T-cell (primary cell): ENCODE measurements around the gene CCDC88C. TPM values are rescaled to one million over a fixed set of nuclear protein-coding genes. Genes with fewer than 3 reads are reported as not detected.

Source experiments
- ATAC-seq, 4 experiments: fragments of 200-7000 bp in 3 of 4; fragments of 150-1000 bp in 1 of 4; cut with Tn5 transposase; replicated peaks in 1 of 4; 1 replicate in 3 of 4; 2 replicates in 1 of 4; pipeline ENCODE4 v1.10.0; 2021; ENCODE audit warnings: moderate library complexity in 3 of 4, mild to moderate bottlenecking in 2 of 4, moderate number of reproducible peaks in 1 of 4
- CTCF ChIA-PET, 2 donors: fragments of 300-600 bp; sonication (Branson Sonifier 250); formaldehyde crosslinking; loops; one replicate each; lab custom pipeline; 2022; ENCODE audit warnings: antibody characterized with exemption in 2 of 2; lab: Charles Lee
- POLR2A ChIA-PET, 2 donors: fragments of 300-600 bp; sonication (Branson Sonifier 250); formaldehyde crosslinking; loops; one replicate each; lab custom pipeline; 2022; ENCODE audit warnings: antibody characterized with exemption in 2 of 2; lab: Charles Lee
- DNase-seq, 35 experiments: peaks; one replicate each; pipeline versions ENCODE4 v3.0.0 to v3.0.0-alpha.2; 2013 to 2023
- H3K27ac ChIP-seq: one replicate; pipeline ENCODE4 v1.5.1; 2013; ENCODE audit warnings: low read length
- H3K27me3 ChIP-seq, 2 experiments: replicated peaks in 1 of 2; 1 replicate in 1 of 2; 2 replicates in 1 of 2; pipeline versions ENCODE4 v1.6.1 to v1.7.0; 2013; ENCODE audit warnings: low read length in 1 of 2, mixed read lengths in 1 of 2; ENCODE audit not compliant: control insufficient read depth in 2 of 2, insufficient read depth in 2 of 2; ENCODE audit errors: extremely low read depth in 1 of 2
- H3K36me3 ChIP-seq, 2 donors: 1 replicate in 1 of 2; 2 replicates in 1 of 2; pipeline versions ENCODE4 v1.6.1 to v1.7.0; 2013; ENCODE audit warnings: low read length in 1 of 2; ENCODE audit not compliant: control insufficient read depth in 2 of 2, insufficient read depth in 1 of 2; ENCODE audit errors: extremely low read depth in 1 of 2
- H3K4me1 ChIP-seq, 2 experiments: 1 replicate in 1 of 2; 2 replicates in 1 of 2; pipeline versions ENCODE4 v1.6.1 to v1.7.0; 2013; ENCODE audit warnings: low read length in 2 of 2, mixed read lengths in 1 of 2; ENCODE audit not compliant: insufficient read depth in 2 of 2, control insufficient read depth in 1 of 2; ENCODE audit errors: extremely low read depth in 1 of 2
- H3K4me3 ChIP-seq, 2 donors: 1 replicate in 1 of 2; 2 replicates in 1 of 2; pipeline versions ENCODE4 v1.5.1 to v1.7.0; 2013; ENCODE audit warnings: mild to moderate bottlenecking in 2 of 2, low read length in 1 of 2, moderate library complexity in 1 of 2; ENCODE audit not compliant: control insufficient read depth in 1 of 2; ENCODE audit errors: extremely low read depth in 1 of 2
- H3K9me3 ChIP-seq: 2 replicates; pipeline ENCODE4 v1.7.0; 2013
- H3K27ac Mint-ChIP-seq, 2 donors: one replicate each; pipeline ENCODE4 v1.8.0; 2020 to 2021; ENCODE audit warnings: mild to moderate bottlenecking in 2 of 2, mixed read lengths in 2 of 2
- H3K27me3 Mint-ChIP-seq, 2 donors: one replicate each; pipeline ENCODE4 v1.8.0; 2021 to 2022; ENCODE audit warnings: mixed read lengths in 2 of 2
- H3K36me3 Mint-ChIP-seq: one replicate; pipeline ENCODE4 v1.8.0; 2021; ENCODE audit warnings: mixed read lengths
- H3K4me1 Mint-ChIP-seq, 3 donors: one replicate each; pipeline ENCODE4 v1.8.0; 2020 to 2022; ENCODE audit warnings: mixed read lengths in 3 of 3, mild to moderate bottlenecking in 1 of 3
- H3K4me3 Mint-ChIP-seq, 3 donors: one replicate each; pipeline ENCODE4 v1.8.0; 2020 to 2022; ENCODE audit warnings: mild to moderate bottlenecking in 3 of 3, mixed read lengths in 3 of 3, moderate library complexity in 3 of 3
- H3K9me3 Mint-ChIP-seq, 3 donors: one replicate each; pipeline ENCODE4 v1.8.0; 2020 to 2022; ENCODE audit warnings: mixed read lengths in 3 of 3
- WGBS: methylation state at CpG from one replicate; pipeline ENCODE4 v1.1.5; 2013; ENCODE audit warnings: missing lambda C conversion rate; ENCODE audit not compliant: insufficient coverage; 5-methylcytosine and 5-hydroxymethylcytosine counted together
- total RNA-seq, 35 experiments: library from RNA in 6 of 35; stranded (reverse) in 6 of 35; fragments of 120-200 nt in 1 of 35; gene quantifications; one replicate each; pipeline versions ENCODE4 v1.2.1 to v1.2.4 and lab custom pipeline; 2013 to 2026

CCDC88C gene
- total RNA-seq, 5 donors from 2014 or later (not counting 1 experiment from before 2014, with no cell fraction given): 260 to 368 (median 275) TPM

DNA sequence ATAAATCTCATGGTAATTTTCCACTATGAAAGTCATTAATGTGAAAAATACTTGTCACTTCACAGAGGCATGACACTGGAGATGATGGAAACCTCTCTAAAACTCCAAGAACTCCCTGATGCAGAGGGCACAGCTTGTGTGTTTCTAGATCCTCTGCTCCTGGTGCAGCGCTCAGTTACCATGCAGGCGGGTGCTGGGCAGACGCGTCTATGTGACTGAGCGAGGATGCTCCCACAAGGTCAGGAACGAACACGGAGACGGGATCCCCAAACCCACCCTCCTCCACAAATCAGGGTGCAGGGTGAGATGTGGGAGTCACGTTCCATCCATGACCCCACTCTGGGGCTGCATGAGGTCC lies 81.5 kb downstream of the CCDC88C start:
- Histone ChIP-seq H3K9me3 (no peaks in the 10 kb centered on the region), H3K36me3 (peaks cover 36 to 99% of the 10 kb centered on the region in 2 donors), H3K27me3 (no peaks in the 10 kb centered on the region), H3K27ac (no peak overlapping the region), H3K4me3 (no peak overlapping the region), H3K4me1 (peaks cover 19 to 33% of the 10 kb centered on the region in 2 experiments)
- no peak for ATAC-seq
- Mint-ChIP-seq H3K27me3 (no peaks in the 10 kb centered on the region), H3K27ac (peak overlapping the region; percentile 36 to 80), H3K9me3 (no peaks in the 10 kb centered on the region), H3K36me3 (peaks cover 40% of the 10 kb centered on the region), H3K4me3 (no peak overlapping the region), H3K4me1 (peaks cover 43 to 44% (median 43%) of the 10 kb centered on the region in 3 donors)
- DNase-seq: no peak
- CTCF ChIA-PET: no interaction called here
- POLR2A ChIA-PET: no interaction called here
- no CpG with 5 or more reads among the region's 9 CpGs for WGBS

DNA sequence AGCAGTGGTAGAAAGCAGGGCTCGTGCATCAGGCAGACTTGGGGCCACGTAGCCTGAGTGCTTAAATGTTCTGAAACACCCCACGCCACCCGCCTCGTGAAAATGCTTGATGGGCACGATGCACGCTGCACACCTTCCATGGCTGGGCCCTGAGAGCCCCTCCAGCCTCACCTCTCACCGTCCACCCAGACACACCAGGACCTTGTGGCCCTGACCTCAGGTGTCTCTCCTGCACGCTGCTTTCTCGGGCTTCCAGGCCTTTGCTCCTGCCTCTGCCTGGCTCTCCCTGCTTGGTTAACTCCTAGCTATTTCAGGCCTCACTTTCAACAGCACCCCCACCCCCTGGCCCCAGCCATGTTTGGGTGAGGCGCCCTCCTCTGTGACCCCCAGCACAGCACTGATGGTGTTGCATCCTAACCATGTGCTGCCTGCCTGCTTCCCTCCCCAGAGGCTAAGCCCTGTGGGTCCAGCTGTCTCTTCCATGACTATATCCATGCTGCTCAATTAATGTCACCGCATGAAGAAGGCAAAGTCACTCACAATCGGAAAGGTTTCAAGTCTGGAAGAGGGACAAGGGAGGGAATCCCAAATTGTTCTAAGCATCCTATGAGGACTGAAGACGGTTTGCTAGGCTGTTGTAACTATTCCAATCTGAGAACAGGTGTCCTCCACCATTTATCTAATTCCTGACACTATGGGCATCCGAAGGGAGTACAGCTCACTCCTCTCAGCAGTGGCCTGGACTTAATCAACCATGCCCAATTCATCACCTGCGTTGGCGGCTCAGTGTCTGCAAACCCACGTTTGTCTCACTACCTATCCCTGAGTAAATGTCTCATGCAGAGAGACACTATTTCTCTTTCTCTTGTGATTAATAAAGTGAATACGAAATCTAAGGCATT lies 82.2 kb downstream of the CCDC88C start:
- CTCF ChIA-PET: no interaction called here
- Mint-ChIP-seq H3K27ac (peak overlapping the region; percentile 71 to 80), H3K4me1 (peaks cover 46 to 50% (median 50%) of the 10 kb centered on the region in 3 donors)

DNA sequence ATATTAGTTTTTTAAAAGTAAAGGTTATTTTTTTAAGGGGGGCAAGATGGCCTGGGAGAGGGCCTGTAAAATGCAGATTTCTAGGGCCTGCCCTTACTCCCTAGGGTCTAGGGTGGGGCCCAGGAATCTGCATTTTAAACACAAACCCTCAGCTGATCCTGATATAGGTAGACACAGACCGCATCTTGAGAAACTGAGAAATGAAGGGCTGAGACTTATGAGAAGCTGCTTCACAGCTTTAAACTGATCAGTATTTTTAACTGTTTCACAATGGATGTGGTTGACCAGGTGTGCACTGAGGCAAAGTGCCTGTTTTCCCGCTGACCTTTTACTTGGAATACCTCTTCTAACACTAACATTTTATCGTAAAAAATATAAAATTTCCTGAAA lies 84.0 kb downstream of the CCDC88C start:
- Mint-ChIP-seq H3K27me3 (no peaks in the 10 kb centered on the region), H3K9me3 (no peaks in the 10 kb centered on the region), H3K27ac (peak overlapping the region; percentile 71 to 96), H3K4me3 (peak overlapping the region in 1 of 3 donors; percentile 75), H3K4me1 (peaks cover 61 to 67% (median 66%) of the 10 kb centered on the region in 3 donors), H3K36me3 (peaks cover 34% of the 10 kb centered on the region)
- ATAC-seq: no peak
- Histone ChIP-seq H3K36me3 (peaks cover 19 to 97% of the 10 kb centered on the region in 2 donors), H3K4me3 (no peak overlapping the region), H3K4me1 (peaks cover 26 to 58% of the 10 kb centered on the region in 2 experiments), H3K9me3 (no peaks in the 10 kb centered on the region), H3K27me3 (no peaks in the 10 kb centered on the region), H3K27ac (peak overlapping the region; percentile 20)
- ChIA-PET CTCF (no interaction called here), POLR2A (no interaction called here)
- no CpG with 5 or more reads among the region's 3 CpGs for WGBS
- no peak for DNase-seq

More for the DNA sequence above, 82.2 kb downstream of the CCDC88C start:
- Histone ChIP-seq H3K27me3 (no peaks in the 10 kb centered on the region), H3K4me1 (peaks cover 22 to 40% of the 10 kb centered on the region in 2 experiments), H3K36me3 (peaks cover 36 to 97% of the 10 kb centered on the region in 2 donors), H3K4me3 (no peak overlapping the region), H3K27ac (peak overlapping the region; percentile 27), H3K9me3 (no peaks in the 10 kb centered on the region)
- H3K9me3 Mint-ChIP-seq: no peaks in the 10 kb centered on the region
- WGBS: 95% methylated on average over 12 of the region's 19 CpGs
- ATAC-seq: no peak
- no peak for DNase-seq
- peaks cover 44% of the 10 kb centered on the region for H3K36me3 Mint-ChIP-seq
- POLR2A ChIA-PET: no interaction called here
- H3K4me3 Mint-ChIP-seq: no peak overlapping the region
- H3K27me3 Mint-ChIP-seq: no peaks in the 10 kb centered on the region

DNA sequence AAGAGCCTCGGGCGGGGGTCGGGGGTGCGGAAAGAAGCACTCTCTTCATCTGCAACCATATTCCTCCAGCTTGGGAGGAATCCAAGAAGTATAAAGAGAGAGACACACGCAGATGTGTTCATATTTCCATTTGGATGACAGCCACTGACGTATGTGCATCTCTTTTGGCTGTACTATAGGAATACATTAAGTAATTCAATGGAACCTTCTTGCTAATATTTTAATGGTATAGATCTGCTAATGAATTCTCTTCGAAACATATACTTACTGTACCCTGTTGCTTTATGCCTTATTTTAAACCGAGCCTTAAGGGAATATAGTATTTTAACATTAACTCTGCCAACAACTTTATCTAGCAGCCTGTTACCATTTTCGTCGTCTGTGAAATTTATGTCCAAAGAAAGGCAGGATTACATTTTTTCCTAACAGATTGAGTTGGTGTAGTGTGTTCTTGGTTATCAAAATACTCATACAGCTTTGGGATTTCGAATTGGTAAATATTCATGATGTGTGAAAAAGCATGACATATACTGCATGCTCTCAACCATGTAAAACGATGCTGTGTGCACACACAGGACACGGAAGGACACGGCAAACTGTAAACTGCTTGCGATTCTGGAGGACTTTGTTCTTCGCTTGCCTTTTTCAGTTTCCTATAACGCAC lies 84.5 kb downstream of the CCDC88C start:
- peaks cover 26 to 63% of the 10 kb centered on the region in 2 experiments for H3K4me1 ChIP-seq

DNA sequence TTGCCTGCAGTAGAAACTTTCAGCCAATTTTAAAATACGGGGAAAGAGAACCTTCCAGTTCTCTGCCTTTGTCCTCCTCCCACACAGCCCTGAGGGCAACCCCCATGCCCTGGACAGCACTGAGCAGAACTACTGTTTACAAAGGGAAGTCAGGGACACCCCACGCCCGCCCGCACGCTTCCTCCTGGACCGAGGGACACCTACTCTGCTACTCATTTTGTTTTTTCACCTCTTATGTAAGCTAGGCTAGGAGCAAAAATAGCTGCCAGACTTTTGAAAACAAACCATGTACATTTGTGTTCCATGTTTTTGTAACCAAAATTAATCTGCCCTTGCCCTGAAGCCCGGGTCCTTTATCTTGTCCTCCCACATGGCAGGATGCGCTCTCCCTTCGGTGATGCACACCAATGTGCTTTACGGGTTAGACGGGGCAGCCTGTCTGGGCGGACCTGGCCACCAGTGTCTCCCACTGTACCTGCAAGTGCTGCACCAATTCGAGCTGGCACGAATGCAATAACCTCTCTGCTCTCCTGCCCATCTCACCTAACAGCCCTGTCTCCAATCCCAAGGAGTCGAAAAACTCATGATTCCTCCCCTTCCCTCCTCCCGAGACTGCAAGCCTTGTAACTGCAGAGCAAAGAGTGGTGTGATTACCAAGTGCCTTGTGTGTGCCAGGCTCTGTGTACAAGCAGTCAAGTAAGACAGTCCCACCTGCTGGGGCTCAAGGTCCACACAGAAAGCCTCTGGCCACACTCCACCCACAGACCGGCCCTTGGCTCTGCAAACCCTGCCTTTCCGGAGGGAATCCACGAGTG lies 85.2 kb downstream of the CCDC88C start:
- H3K4me3 Mint-ChIP-seq: peak overlapping the region in 1 of 3 donors; percentile 75
- POLR2A ChIA-PET: no interaction called here

More for the DNA sequence above, 84.5 kb downstream of the CCDC88C start:
- no peaks in the 10 kb centered on the region for H3K9me3 Mint-ChIP-seq
- Histone ChIP-seq H3K36me3 (peaks cover 19 to 97% of the 10 kb centered on the region in 2 donors), H3K4me3 (no peak overlapping the region), H3K27me3 (no peaks in the 10 kb centered on the region), H3K27ac (peak overlapping the region; percentile 80), H3K9me3 (no peaks in the 10 kb centered on the region)
- H3K27me3 Mint-ChIP-seq: no peaks in the 10 kb centered on the region
- no CpG with 5 or more reads among the region's 17 CpGs for WGBS
- POLR2A ChIA-PET: no interaction called here
- CTCF ChIA-PET: no interaction called here
- peak overlapping the region in 1 of 3 donors; percentile 75 for H3K4me3 Mint-ChIP-seq
- peaks cover 35% of the 10 kb centered on the region for H3K36me3 Mint-ChIP-seq
- peaks cover 67 to 72% (median 71%) of the 10 kb centered on the region in 3 donors for H3K4me1 Mint-ChIP-seq
- DNase-seq (no peak), ATAC-seq (no peak)
- peak overlapping the region; percentile 96 to 98 for H3K27ac Mint-ChIP-seq

More for the DNA sequence above, 85.2 kb downstream of the CCDC88C start:
- DNase-seq: no peak
- peak overlapping the region; percentile 96 to 98 for H3K27ac Mint-ChIP-seq
- H3K9me3 ChIP-seq: no peaks in the 10 kb centered on the region
- H3K4me1 Mint-ChIP-seq: peaks cover 74 to 80% (median 78%) of the 10 kb centered on the region in 3 donors
- H3K36me3 Mint-ChIP-seq: peaks cover 38% of the 10 kb centered on the region
- peaks cover 27 to 70% of the 10 kb centered on the region in 2 experiments for H3K4me1 ChIP-seq
- H3K27me3 Mint-ChIP-seq: no peaks in the 10 kb centered on the region
- peaks cover 19 to 97% of the 10 kb centered on the region in 2 donors for H3K36me3 ChIP-seq
- WGBS: 78% methylated on average over 10 of the region's 19 CpGs
- CTCF ChIA-PET: no interaction called here
- H3K27me3 ChIP-seq: no peaks in the 10 kb centered on the region
- no peaks in the 10 kb centered on the region for H3K9me3 Mint-ChIP-seq
- no peak overlapping the region for H3K4me3 ChIP-seq
- H3K27ac ChIP-seq: peak overlapping the region; percentile 80
- no peak for ATAC-seq
